Activated naive CD4-positive, alpha-beta T cell treated with Interleukin-2 at 50 U/mL for 16 hours (primary cell): ENCODE data around the gene THSD7B.

Experiments
- DNase-seq: peaks from one replicate; pipeline ENCODE4 v3.0.0-alpha.2; 2020

The THSD7B gene

GRCh38 chr2:137708311-137708710, 943.0 kb downstream of the THSD7B start:
- no peak for DNase-seq

DNA sequence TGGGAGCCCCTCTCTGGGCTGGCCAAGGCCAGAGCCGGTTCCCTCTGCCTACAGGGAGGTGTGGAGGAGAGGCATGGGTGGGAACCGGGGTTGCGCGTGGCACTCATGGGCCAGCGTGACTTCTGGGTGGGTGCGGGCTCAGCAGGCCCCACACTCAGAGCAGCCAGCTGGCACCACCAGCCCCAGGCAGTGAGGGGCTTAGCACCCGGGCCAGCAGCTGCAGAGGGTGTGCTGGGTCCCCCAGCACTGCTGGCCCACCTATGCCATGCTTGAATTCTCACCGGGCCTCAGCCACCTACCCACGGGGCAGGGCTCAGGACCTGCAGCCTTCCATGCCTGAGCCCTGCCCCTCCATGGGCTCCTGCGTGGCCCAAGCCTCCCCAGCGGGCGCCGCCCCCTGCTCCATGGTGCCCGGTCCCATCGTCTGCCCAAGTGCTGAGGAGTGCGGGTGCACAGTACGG, 950.4 kb downstream of the THSD7B start:
- no peak for DNase-seq

GRCh38 chr2:137718786-137719185, 953.4 kb downstream of the THSD7B start:
- DNase-seq = no peak

GRCh38 chr2:137721733-137722132, 956.4 kb downstream of the THSD7B start:
- DNase-seq = no peak

- no peak for DNase-seq
Measured at GRCh38 chr2:137724912-137725311, 959.6 kb downstream of the THSD7B start.
